Head of caudate nucleus (tissue), 42 donors: ENCODE data around the gene RIPOR1.
A peak's percentile ranks its signal among the peaks of the same experiment; 100 is the strongest.

Experiments used
- DNase-seq, 42 donors: peaks; one replicate each; pipeline versions ENCODE4 v3.0.0 to v3.0.0-alpha.2; 2020 to 2021; ENCODE audit warnings: mixed read lengths in 7 of 42
- intact Hi-C: fragments of 100-400 bp; cut with DNase I; formaldehyde crosslinking; loops from one replicate; pipeline ENCODE4 v1.15.0; 2022

RIPOR1 gene

GRCh38 chr16:67537270-67537635 lies 8.6 kb downstream of the RIPOR1 start:
- peak in 17 of 42 donors; percentile 35 to 80 (median 56) for DNase-seq
- intact Hi-C loops = no loop called here

- peak in 7 of 42 donors; percentile 36 to 66 (median 57) for DNase-seq
- intact Hi-C loops = no loop called here
Observed at GRCh38 chr16:67537636-67538591, 9.3 kb downstream of the RIPOR1 start.

- intact Hi-C loops = no loop called here
- DNase-seq = peak in 3 of 42 donors; percentile 14 to 37 (median 23)
Observed at GRCh38 chr16:67538666-67539101, 10.1 kb downstream of the RIPOR1 start.

- intact Hi-C loops = no loop called here
- peak in 3 of 42 donors; percentile 19 to 37 (median 23) for DNase-seq
Observed at GRCh38 chr16:67539271-67539670, 10.6 kb downstream of the RIPOR1 start.

- DNase-seq = peak in 5 of 42 donors; percentile 16 to 46 (median 37)
Observed at GRCh38 chr16:67539691-67540635, 11.3 kb downstream of the RIPOR1 start.

GRCh38 chr16:67540756-67541155 lies 12.1 kb downstream of the RIPOR1 start:
- DNase-seq = peak in 1 of 42 donors; percentile 14
- intact Hi-C loops = no loop called here

More at GRCh38 chr16:67539691-67540635, 11.3 kb downstream of the RIPOR1 start:
- intact Hi-C loops = no loop called here

- intact Hi-C loops = no loop called here
- DNase-seq = peak in 1 of 42 donors; percentile 31
Observed at GRCh38 chr16:67541391-67542263, 13.0 kb downstream of the RIPOR1 start.

- DNase-seq = peak in 4 of 42 donors; percentile 32 to 65 (median 52)
- intact Hi-C loops = no loop called here
Observed at GRCh38 chr16:67542464-67542863, 13.8 kb downstream of the RIPOR1 start.

- intact Hi-C loops = no loop called here
- no peak for DNase-seq
Observed at GRCh38 chr16:67543036-67543435, 14.4 kb downstream of the RIPOR1 start.

GRCh38 chr16:67543582-67543981 lies 15.0 kb downstream of the RIPOR1 start:
- intact Hi-C loops = no loop called here
- DNase-seq = no peak

GRCh38 chr16:67544329-67544841 lies 15.8 kb downstream of the RIPOR1 start:
- DNase-seq = peak in 4 of 42 donors; percentile 13 to 29 (median 16)
- intact Hi-C loops = no loop called here

GRCh38 chr16:67544844-67545664 lies 16.4 kb downstream of the RIPOR1 start:
- DNase-seq = peak in 10 of 42 donors; percentile 17 to 74 (median 45)
- intact Hi-C loops = no loop called here

GRCh38 chr16:67545665-67546024 lies 17.0 kb downstream of the RIPOR1 start:
- DNase-seq = peak in 1 of 42 donors; percentile 22
- intact Hi-C loops = no loop called here

- DNase-seq = no peak
- intact Hi-C loops = no loop called here
Observed at GRCh38 chr16:67546091-67546501, 17.5 kb downstream of the RIPOR1 start.

- DNase-seq = peak in 41 of 42 donors; percentile 57 to 90 (median 78)
- intact Hi-C loops = no loop called here
Observed at GRCh38 chr16:67546761-67547422, 18.3 kb downstream of the RIPOR1 start.

GRCh38 chr16:67547423-67548264 lies 19.0 kb downstream of the RIPOR1 start:
- peak in 4 of 42 donors; percentile 13 to 43 (median 22) for DNase-seq
- intact Hi-C loops = no loop called here
